K562 (cell line): ENCODE measurements around the gene TP53TG5. TPM values are rescaled to one million over a fixed set of nuclear protein-coding genes. Genes with fewer than 3 reads are reported as not detected.
A peak's percentile ranks its signal among the peaks of the same experiment; 100 is the strongest.

Experiments used
- CBX2 ChIP-seq: fragments of 200-600 bp; sonication (generic); IDR thresholded peaks from one replicate; pipeline ENCODE4 v1.6.1; 2012; ENCODE audit warnings: mild to moderate bottlenecking, low read length, inconsistent platforms; ENCODE audit not compliant: insufficient read depth, poor library complexity, severe bottlenecking
- DACH1 ChIP-seq: fragments of 450-650 bp; IDR thresholded peaks from 2 replicates; pipeline ENCODE4 v1.6.1; 2018; ENCODE audit not compliant: partially characterized antibody
- FOS ChIP-seq: IDR thresholded peaks from 3 replicates; pipeline ENCODE4 v1.6.1; 2011; ENCODE audit not compliant: insufficient read length; ENCODE audit errors: extremely low read depth
- FOSL1 ChIP-seq: fragments of 200-800 bp; sonication (Bioruptor generic); conservative IDR thresholded peaks from 2 replicates; pipeline ENCODE4 v1.6.1; 2016; ENCODE audit warnings: missing genetic modification characterization, missing compliant biosample characterization
- JUNB ChIP-seq: fragments of 450-650 bp; formaldehyde crosslinking; conservative IDR thresholded peaks from 2 replicates; pipeline ENCODE4 v1.4.0; 2020; ENCODE audit warnings: mild to moderate bottlenecking
- KDM5B ChIP-seq: fragments of 200-600 bp; sonication (generic); IDR thresholded peaks from 2 replicates; pipeline ENCODE4 v1.6.1; 2012; ENCODE audit warnings: low read depth, mild to moderate bottlenecking, moderate library complexity, low read length, control low read depth, inconsistent platforms; ENCODE audit not compliant: insufficient replicate concordance
- MTA3 ChIP-seq: fragments of 450-650 bp; formaldehyde crosslinking; IDR thresholded peaks from 2 replicates; pipeline ENCODE4 v1.6.1; 2017; ENCODE audit warnings: mild to moderate bottlenecking, borderline replicate concordance
- POLR3G ChIP-seq: IDR thresholded peaks from 2 replicates; pipeline ENCODE4 v1.6.1; 2011; ENCODE audit not compliant: insufficient read length, insufficient replicate concordance; ENCODE audit errors: extremely low read depth
- RCOR1 ChIP-seq, 2 experiments: IDR thresholded peaks; 2 replicates each; pipeline ENCODE4 v1.6.1; 2012; ENCODE audit warnings: low read depth in 2 of 2, low read length in 2 of 2, borderline replicate concordance in 1 of 2, improper control_type of control experiment in 1 of 2
- SMARCA5 ChIP-seq: fragments of 450-650 bp; IDR thresholded peaks from 2 replicates; pipeline ENCODE4 v1.6.1; 2016
- TFAM ChIP-seq: fragments of 250-450 bp; sonication (Bioruptor Pico); conservative IDR thresholded peaks from 2 replicates; pipeline ENCODE4 v1.5.0; 2021; ENCODE audit warnings: mild to moderate bottlenecking, moderate library complexity
- WHSC1 ChIP-seq: IDR thresholded peaks from one replicate; pipeline ENCODE4 v1.6.1; 2012; ENCODE audit warnings: low read length, control low read depth, inconsistent platforms
- ZKSCAN1 ChIP-seq: fragments of 150-350 bp; IDR thresholded peaks from 2 replicates; pipeline ENCODE4 v1.6.1; 2016; ENCODE audit warnings: low read depth, low read length
- ZNF263 ChIP-seq: sonication (generic); formaldehyde crosslinking; IDR thresholded peaks from 2 replicates; pipeline ENCODE4 v1.8.0; 2022; ENCODE audit warnings: mild to moderate bottlenecking, missing genetic modification reagents, borderline replicate concordance
- polyA plus RNA-seq, 8 experiments: library from polyadenylated mRNA; depleted of rRNA in 4 of 8; stranded (reverse) in 5 of 8; unstranded in 3 of 8; fragments of >200 nt; fragmentation: Nextera tagmentation in 2 of 8; fragmentation: Illumina TruSeq in 1 of 8; extraction: Ambion mirVana in 2 of 8; extraction: Trizol in 1 of 8; gene quantifications; 2 replicates each; pipeline versions ENCODE4 v1.2.1 to v1.2.3, GENCODE V29; 2011 to 2014; ENCODE audit warnings: inconsistent platforms in 1 of 8, missing spikeins in 1 of 8
- total RNA-seq, 7 experiments: library from RNA; depleted of rRNA in 6 of 7; stranded (reverse); fragments of >200 nt in 6 of 7; fragmentation: Illumina TruSeq in 2 of 7; extraction: Trizol in 2 of 7; gene quantifications; 2 replicates each; pipeline versions ENCODE4 v1.2.1 to v1.2.3, GENCODE V29; 2011 to 2021; ENCODE audit warnings: low replicate concordance in 1 of 7
- TF ChIP-seq, protein P1 (sequence below): sonication (generic); formaldehyde crosslinking; IDR thresholded peaks from 2 replicates; pipeline ENCODE4 v1.5.0; 2020; ENCODE audit warnings: missing genetic modification reagents
- TF ChIP-seq, protein P2 (sequence below): fragments of 250-450 bp; sonication (Bioruptor Pico); IDR thresholded peaks from 2 replicates; pipeline ENCODE4 v1.5.0; 2021
- TF ChIP-seq, protein P3 (sequence below): fragments of 450-650 bp; IDR thresholded peaks from 2 replicates; pipeline ENCODE4 v1.6.1; 2016; ENCODE audit warnings: low read depth
- TF ChIP-seq, protein P4 (sequence below): fragments of 250-450 bp; sonication (Bioruptor Pico); IDR thresholded peaks from 2 replicates; pipeline ENCODE4 v1.6.1; 2021; ENCODE audit warnings: mild to moderate bottlenecking

TP53TG5 gene
- total and polyA plus RNA-seq, 9 of the 15 experiments (the other 6 are each of a cell fraction or from before 2014, with no cell fraction given): 0.04 to 0.05 (median 0.04) TPM; not detected in 6

DNA sequence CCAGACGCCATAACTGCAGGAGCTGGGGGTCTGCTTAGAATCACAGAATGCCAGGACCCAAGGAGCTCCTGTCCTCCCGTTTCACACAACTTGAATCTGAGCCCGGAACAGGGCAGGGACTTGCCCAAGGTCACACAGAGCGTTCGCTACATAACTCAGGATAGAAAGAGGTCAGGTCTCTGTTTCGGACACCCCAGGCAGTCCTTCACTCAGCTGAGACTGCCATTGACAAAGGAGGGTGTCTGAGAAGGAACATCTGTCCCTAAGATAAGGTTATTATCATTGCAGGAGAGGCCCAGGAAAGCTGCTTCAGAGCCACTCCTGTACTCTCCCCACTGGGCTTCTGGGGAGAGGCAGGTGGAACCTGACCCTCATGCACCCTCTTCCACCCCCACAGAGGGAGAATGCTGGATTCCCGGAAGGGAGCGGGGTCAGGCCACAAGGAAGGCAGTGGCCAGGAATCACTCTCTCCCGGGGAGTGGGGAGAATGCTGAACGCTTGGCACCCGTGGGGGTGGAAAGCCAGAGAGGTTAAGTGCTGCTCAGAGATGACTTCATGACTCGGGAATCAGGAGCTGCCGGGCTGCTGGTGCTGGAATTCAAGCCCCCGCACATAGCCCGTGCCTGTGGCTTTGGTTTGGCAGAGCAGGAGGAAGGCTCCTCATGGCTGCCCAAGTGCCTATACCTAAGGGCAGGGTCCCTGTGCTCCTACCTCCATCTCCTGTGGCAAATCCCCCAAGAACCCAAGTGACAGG is 40.6 kb downstream of the TP53TG5 start (continued):
- TF ChIP-seq, protein P1, sequence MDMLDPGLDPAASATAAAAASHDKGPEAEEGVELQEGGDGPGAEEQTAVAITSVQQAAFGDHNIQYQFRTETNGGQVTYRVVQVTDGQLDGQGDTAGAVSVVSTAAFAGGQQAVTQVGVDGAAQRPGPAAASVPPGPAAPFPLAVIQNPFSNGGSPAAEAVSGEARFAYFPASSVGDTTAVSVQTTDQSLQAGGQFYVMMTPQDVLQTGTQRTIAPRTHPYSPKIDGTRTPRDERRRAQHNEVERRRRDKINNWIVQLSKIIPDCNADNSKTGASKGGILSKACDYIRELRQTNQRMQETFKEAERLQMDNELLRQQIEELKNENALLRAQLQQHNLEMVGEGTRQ (CRISPR knock-in tag): no peak
- TF ChIP-seq RCOR1 (IDR thresholded peaks at IDR 0.05; ENCODE audit: borderline replicate concordance in 1 of 2, low read depth in 2 of 2, low read length in 2 of 2) (peak; percentile 39 to 75; a peak in 2 of 4 replicates), ZKSCAN1 (no peak), CBX2 (no peak), ZNF263 (CRISPR knock-in tag) (no peak), FOS (no peak), POLR3G (no peak), MTA3 (peak; percentile 48; the same call in 1 of the 2 replicates), SMARCA5 (no peak), WHSC1 (no peak), FOSL1 (tag) (no peak; the same call in 1 of the 2 replicates), DACH1 (no peak), KDM5B (no peak), JUNB (CRISPR knock-in tag) (no peak), TFAM (CRISPR knock-in tag) (no peak)
- TF ChIP-seq, protein P2, sequence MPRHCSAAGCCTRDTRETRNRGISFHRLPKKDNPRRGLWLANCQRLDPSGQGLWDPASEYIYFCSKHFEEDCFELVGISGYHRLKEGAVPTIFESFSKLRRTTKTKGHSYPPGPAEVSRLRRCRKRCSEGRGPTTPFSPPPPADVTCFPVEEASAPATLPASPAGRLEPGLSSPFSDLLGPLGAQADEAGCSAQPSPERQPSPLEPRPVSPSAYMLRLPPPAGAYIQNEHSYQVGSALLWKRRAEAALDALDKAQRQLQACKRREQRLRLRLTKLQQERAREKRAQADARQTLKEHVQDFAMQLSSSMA (CRISPR knock-in tag): no peak
- TF ChIP-seq, protein P3, sequence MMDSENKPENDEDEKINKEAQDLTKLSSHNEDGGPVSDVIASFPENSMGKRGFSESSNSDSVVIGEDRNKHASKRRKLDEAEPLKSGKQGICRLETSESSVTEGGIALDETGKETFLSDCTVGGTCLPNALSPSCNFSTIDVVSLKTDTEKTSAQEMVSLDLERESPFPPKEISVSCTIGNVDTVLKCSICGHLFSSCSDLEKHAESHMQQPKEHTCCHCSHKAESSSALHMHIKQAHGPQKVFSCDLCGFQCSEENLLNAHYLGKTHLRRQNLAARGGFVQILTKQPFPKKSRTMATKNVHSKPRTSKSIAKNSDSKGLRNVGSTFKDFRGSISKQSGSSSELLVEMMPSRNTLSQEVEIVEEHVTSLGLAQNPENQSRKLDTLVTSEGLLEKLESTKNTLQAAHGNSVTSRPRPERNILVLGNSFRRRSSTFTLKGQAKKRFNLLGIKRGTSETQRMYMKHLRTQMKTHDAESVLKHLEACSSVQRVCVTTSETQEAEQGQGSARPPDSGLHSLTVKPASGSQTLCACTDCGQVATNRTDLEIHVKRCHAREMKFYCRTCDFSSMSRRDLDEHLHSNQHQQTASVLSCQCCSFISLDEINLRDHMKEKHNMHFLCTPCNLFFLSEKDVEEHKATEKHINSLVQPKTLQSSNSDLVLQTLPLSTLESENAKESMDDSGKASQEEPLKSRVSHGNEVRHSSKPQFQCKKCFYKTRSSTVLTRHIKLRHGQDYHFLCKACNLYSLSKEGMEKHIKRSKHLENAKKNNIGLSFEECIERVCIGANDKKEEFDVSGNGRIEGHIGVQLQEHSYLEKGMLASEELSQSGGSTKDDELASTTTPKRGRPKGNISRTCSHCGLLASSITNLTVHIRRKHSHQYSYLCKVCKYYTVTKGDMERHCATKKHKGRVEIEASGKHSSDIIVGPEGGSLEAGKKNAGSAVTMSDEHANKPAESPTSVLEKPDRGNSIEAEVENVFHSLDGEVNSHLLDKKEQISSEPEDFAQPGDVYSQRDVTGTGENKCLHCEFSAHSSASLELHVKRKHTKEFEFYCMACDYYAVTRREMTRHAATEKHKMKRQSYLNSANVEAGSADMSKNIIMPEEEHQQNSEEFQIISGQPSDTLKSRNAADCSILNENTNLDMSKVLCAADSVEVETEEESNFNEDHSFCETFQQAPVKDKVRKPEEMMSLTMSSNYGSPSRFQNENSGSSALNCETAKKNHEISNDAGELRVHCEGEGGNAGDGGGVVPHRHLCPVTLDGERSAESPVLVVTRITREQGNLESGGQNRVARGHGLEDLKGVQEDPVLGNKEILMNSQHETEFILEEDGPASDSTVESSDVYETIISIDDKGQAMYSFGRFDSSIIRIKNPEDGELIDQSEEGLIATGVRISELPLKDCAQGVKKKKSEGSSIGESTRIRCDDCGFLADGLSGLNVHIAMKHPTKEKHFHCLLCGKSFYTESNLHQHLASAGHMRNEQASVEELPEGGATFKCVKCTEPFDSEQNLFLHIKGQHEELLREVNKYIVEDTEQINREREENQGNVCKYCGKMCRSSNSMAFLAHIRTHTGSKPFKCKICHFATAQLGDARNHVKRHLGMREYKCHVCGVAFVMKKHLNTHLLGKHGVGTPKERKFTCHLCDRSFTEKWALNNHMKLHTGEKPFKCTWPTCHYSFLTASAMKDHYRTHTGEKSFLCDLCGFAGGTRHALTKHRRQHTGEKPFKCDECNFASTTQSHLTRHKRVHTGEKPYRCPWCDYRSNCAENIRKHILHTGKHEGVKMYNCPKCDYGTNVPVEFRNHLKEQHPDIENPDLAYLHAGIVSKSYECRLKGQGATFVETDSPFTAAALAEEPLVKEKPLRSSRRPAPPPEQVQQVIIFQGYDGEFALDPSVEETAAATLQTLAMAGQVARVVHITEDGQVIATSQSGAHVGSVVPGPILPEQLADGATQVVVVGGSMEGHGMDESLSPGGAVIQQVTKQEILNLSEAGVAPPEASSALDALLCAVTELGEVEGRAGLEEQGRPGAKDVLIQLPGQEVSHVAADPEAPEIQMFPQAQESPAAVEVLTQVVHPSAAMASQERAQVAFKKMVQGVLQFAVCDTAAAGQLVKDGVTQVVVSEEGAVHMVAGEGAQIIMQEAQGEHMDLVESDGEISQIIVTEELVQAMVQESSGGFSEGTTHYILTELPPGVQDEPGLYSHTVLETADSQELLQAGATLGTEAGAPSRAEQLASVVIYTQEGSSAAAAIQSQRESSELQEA: no peak
- TF ChIP-seq, protein P4, sequence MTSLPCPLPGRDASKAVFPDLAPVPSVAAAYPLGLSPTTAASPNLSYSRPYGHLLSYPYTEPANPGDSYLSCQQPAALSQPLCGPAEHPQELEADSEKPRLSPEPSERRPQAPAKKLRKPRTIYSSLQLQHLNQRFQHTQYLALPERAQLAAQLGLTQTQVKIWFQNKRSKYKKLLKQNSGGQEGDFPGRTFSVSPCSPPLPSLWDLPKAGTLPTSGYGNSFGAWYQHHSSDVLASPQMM: no peak
